Measurements from ENCODE around the gene MYCL. TPM values are rescaled to one million over a fixed set of nuclear protein-coding genes. Genes with fewer than 3 reads are reported as not detected.
A peak's percentile ranks its signal among the peaks of the same experiment; 100 is the strongest.

Gene MYCL
- total RNA-seq, 4 donors from 2014 or later = 0.35 to 1.1 TPM; not detected in 2

GRCh38 chr1:39902460-39902807 is 717 bp upstream of the MYCL start:
- H3K4me3 ChIP-seq = peak overlapping the region; percentile 61 to 85 (median 66)
- DNase-seq (no peak), ATAC-seq (no peak)
- H3K36me3 ChIP-seq = no peaks in the 10 kb centered on the region
- peaks cover 4% of the 10 kb centered on the region in 2 donors for H3K4me1 ChIP-seq
- intact Hi-C loops (cut with DNase I; ENCODE audit: low total_unique reads) (loop anchor here (1.0 kb wide), 1 partner anchor 86 kb away; no protein-coding TSS in a partner anchor), in situ Hi-C loops (cut with MboI; ENCODE audit: low sequenced_read_pairs in 4 of 4) (loop anchor here in 1 of 4 donors (10.0 kb wide), 1 partner anchor 78 kb away; no protein-coding TSS in a partner anchor)
- no peaks in the 10 kb centered on the region for H3K9me3 ChIP-seq
- H3K27ac ChIP-seq = no peak overlapping the region
- H3K27me3 ChIP-seq = peaks cover 0 to 17% (median 4%) of the 10 kb centered on the region in 3 donors
- TF ChIP-seq CTCF (IDR thresholded peaks at IDR 0.05 in 4 of 5, conservative IDR thresholded peaks at IDR 0.05 in 1 of 5) (peak in 1 of 5 experiments; percentile 9), POLR2A (IDR thresholded peaks at IDR 0.05) (no peak)

- peak overlapping the region in 1 of 4 donors; percentile 19 for H3K27ac ChIP-seq
- no peaks in the 10 kb centered on the region for H3K9me3 ChIP-seq
- DNase-seq (no peak), ATAC-seq (no peak)
- peak overlapping the region; percentile 64 to 85 (median 67) for H3K4me3 ChIP-seq
- no peaks in the 10 kb centered on the region for H3K36me3 ChIP-seq
- in situ Hi-C loops (cut with MboI; ENCODE audit: low sequenced_read_pairs in 4 of 4) = loop anchor here in 1 of 4 donors (10.0 kb wide), 1 partner anchor 77 kb away; no protein-coding TSS in a partner anchor
- intact Hi-C loops (cut with DNase I; ENCODE audit: low total_unique reads) = loop anchor here (1.0 kb wide), 1 partner anchor 18 kb away; the partner anchor contains the start of gene TRIT1
- H3K4me1 ChIP-seq = peaks cover 4% of the 10 kb centered on the region in 2 donors
- peaks cover 0 to 17% (median 4%) of the 10 kb centered on the region in 3 donors for H3K27me3 ChIP-seq
- TF ChIP-seq CTCF (IDR thresholded peaks at IDR 0.05 in 4 of 5, conservative IDR thresholded peaks at IDR 0.05 in 1 of 5) = no peak
These were observed 328 bp downstream of the MYCL start for GRCh38 chr1:39901464-39901713.

GRCh38 chr1:39900662-39901463 is 854 bp downstream of the MYCL start:
- H3K9me3 ChIP-seq = no peaks in the 10 kb centered on the region
- peak overlapping the region in 1 of 4 donors; percentile 19 for H3K27ac ChIP-seq
- in situ Hi-C loops (cut with MboI; ENCODE audit: low sequenced_read_pairs in 4 of 4) = loop anchor here in 1 of 4 donors (10.0 kb wide), 1 partner anchor 76 kb away; no protein-coding TSS in a partner anchor
- intact Hi-C loops (cut with DNase I; ENCODE audit: low total_unique reads) = loop anchor here (1.0 kb wide), 1 partner anchor 18 kb away; the partner anchor contains the start of gene TRIT1
- DNase-seq (no peak), ATAC-seq (peak; percentile 35 to 37)
- H3K27me3 ChIP-seq = peaks cover 0 to 17% (median 4%) of the 10 kb centered on the region in 3 donors
- TF ChIP-seq CTCF (IDR thresholded peaks at IDR 0.05 in 4 of 5, conservative IDR thresholded peaks at IDR 0.05 in 1 of 5) = no peak
- no peak for TF ChIP-seq POLR2A (IDR thresholded peaks at IDR 0.05)
- H3K4me3 ChIP-seq = peak overlapping the region; percentile 64 to 85 (median 67)
- peaks cover 4% of the 10 kb centered on the region in 2 donors for H3K4me1 ChIP-seq
- no peaks in the 10 kb centered on the region for H3K36me3 ChIP-seq

- intact Hi-C loops (cut with DNase I; ENCODE audit: low total_unique reads) = no loop called here
- Histone ChIP-seq H3K4me3 (no peak overlapping the region), H3K27ac (no peak overlapping the region), H3K36me3 (no peaks in the 10 kb centered on the region), H3K4me1 (peaks cover 4% of the 10 kb centered on the region in 2 donors), H3K9me3 (no peaks in the 10 kb centered on the region), H3K27me3 (peaks cover 0 to 17% (median 4%) of the 10 kb centered on the region in 3 donors)
- TF ChIP-seq POLR2A (IDR thresholded peaks at IDR 0.05) (no peak), CTCF (IDR thresholded peaks at IDR 0.05 in 4 of 5, conservative IDR thresholded peaks at IDR 0.05 in 1 of 5) (no peak)
- no peak for ATAC-seq
- no peak for DNase-seq
- in situ Hi-C loops (cut with MboI; ENCODE audit: low sequenced_read_pairs in 4 of 4) = loop anchor here in 2 of 4 donors (10.0 kb wide), 1 partner anchor 75 kb away; no protein-coding TSS in a partner anchor
These were observed 1.8 kb downstream of the MYCL start for GRCh38 chr1:39899611-39900538.
